OCI-LY1 (cell line): ENCODE results near the gene MAFG.

ENCODE experiments used
- H2AFZ ChIP-seq: fragments of 200-600 bp; sonication (generic), shearing (Covaris generic); 2 replicates; pipeline ENCODE4 v1.6.0; 2014; ENCODE audit warnings: antibody characterized with exemption, mild to moderate bottlenecking, low read length
- H3F3A ChIP-seq: fragments of 200-600 bp; sonication (generic), shearing (Covaris generic); 2 replicates; pipeline ENCODE4 v1.6.0; 2014; ENCODE audit warnings: mild to moderate bottlenecking, antibody characterized with exemption, low read length, moderate library complexity; ENCODE audit not compliant: insufficient read depth
- H3K27ac ChIP-seq: fragments of 200-600 bp; sonication (generic); 2 replicates; pipeline ENCODE4 v1.5.1; 2014; ENCODE audit warnings: low read length, mixed run types, mild to moderate bottlenecking, low read depth; ENCODE audit not compliant: poor library complexity, severe bottlenecking
- H3K27me3 ChIP-seq: fragments of 200-600 bp; sonication (generic); 2 replicates; pipeline ENCODE4 v1.6.0; 2014; ENCODE audit warnings: antibody characterized with exemption, mild to moderate bottlenecking, low read length, moderate library complexity; ENCODE audit not compliant: insufficient read depth
- H3K36me3 ChIP-seq: fragments of 200-600 bp; sonication (generic); 2 replicates; pipeline ENCODE4 v1.6.1; 2014; ENCODE audit warnings: mild to moderate bottlenecking, antibody characterized with exemption, low read length, moderate library complexity, mixed read lengths; ENCODE audit not compliant: insufficient read depth
- H3K4me1 ChIP-seq: fragments of 200-600 bp; sonication (generic); 2 replicates; pipeline ENCODE4 v1.5.1; 2014; ENCODE audit warnings: mild to moderate bottlenecking, low read length, moderate library complexity; ENCODE audit not compliant: insufficient read depth, severe bottlenecking
- H3K4me2 ChIP-seq: fragments of 200-600 bp; sonication (generic), shearing (Covaris generic); 2 replicates; pipeline ENCODE4 v1.6.1; 2014; ENCODE audit warnings: low read length
- H3K4me3 ChIP-seq: fragments of 200-600 bp; sonication (generic); 2 replicates; pipeline ENCODE4 v1.5.1; 2014; ENCODE audit warnings: low read length, low read depth, mild to moderate bottlenecking, mixed read lengths; ENCODE audit not compliant: poor library complexity, severe bottlenecking
- H3K79me2 ChIP-seq: fragments of 200-600 bp; shearing (Covaris generic); 2 replicates; pipeline ENCODE4 v1.6.1; 2016; ENCODE audit warnings: mixed run types, low read length, mixed read lengths; ENCODE audit not compliant: insufficient read depth
- H3K9ac ChIP-seq: fragments of 200-600 bp; sonication (generic), shearing (Covaris generic); 2 replicates; pipeline ENCODE4 v1.6.1; 2014; ENCODE audit warnings: mild to moderate bottlenecking, low read length, mixed read lengths
- H3K9me2 ChIP-seq: fragments of 200-600 bp; sonication (generic), shearing (Covaris generic); 2 replicates; pipeline ENCODE4 v1.6.1; 2014; ENCODE audit warnings: low read depth, mild to moderate bottlenecking, low read length, mixed read lengths
- H3K9me3 ChIP-seq: fragments of 200-600 bp; shearing (Covaris generic); 2 replicates; pipeline ENCODE4 v1.6.1; 2014; ENCODE audit warnings: low read length, mixed read lengths
- H4K20me1 ChIP-seq: fragments of 200-600 bp; sonication (generic), shearing (Covaris generic); 2 replicates; pipeline ENCODE4 v1.6.0; 2016; ENCODE audit warnings: mild to moderate bottlenecking, low read length; ENCODE audit not compliant: insufficient read depth
- CTCF ChIP-seq: fragments of 200-600 bp; sonication (generic), shearing (Covaris generic); IDR thresholded peaks from 2 replicates; pipeline ENCODE4 v1.5.1; 2017; ENCODE audit warnings: mild to moderate bottlenecking, antibody characterized with exemption, low read length, moderate library complexity, mixed read lengths
- EZH2 ChIP-seq: fragments of 200-600 bp; sonication (generic), shearing (Covaris generic); IDR thresholded peaks from 2 replicates; pipeline ENCODE4 v1.8.0; 2017; ENCODE audit warnings: borderline replicate concordance, mixed run types, mild to moderate bottlenecking, antibody characterized with exemption, low read length, moderate library complexity, mixed read lengths

The MAFG gene

GRCh38 chr17:81914103-81914850, 13.3 kb downstream of the MAFG start:
- Histone ChIP-seq H4K20me1 (no peaks in the 10 kb centered on the region), H2AFZ (no peak overlapping the region), H3K9ac (no peak overlapping the region), H3K9me3 (no peaks in the 10 kb centered on the region), H3K9me2 (no peaks in the 10 kb centered on the region), H3K4me2 (no peak overlapping the region), H3K79me2 (no peaks in the 10 kb centered on the region), H3K27ac (no peak overlapping the region), H3K4me1 (peaks cover 40% of the 10 kb centered on the region), H3K36me3 (peaks cover 46% of the 10 kb centered on the region), H3F3A (no peaks in the 10 kb centered on the region), H3K27me3 (no peaks in the 10 kb centered on the region), H3K4me3 (no peak overlapping the region)
- no peak for TF ChIP-seq CTCF
- no peak for TF ChIP-seq EZH2

GRCh38 chr17:81913394-81914102, 14.0 kb downstream of the MAFG start:
- Histone ChIP-seq H3K4me3 (no peak overlapping the region), H3K79me2 (no peaks in the 10 kb centered on the region), H3K36me3 (peaks cover 49% of the 10 kb centered on the region), H3K27ac (no peak overlapping the region), H3F3A (no peaks in the 10 kb centered on the region), H3K4me2 (no peak overlapping the region), H3K9ac (no peak overlapping the region), H3K4me1 (peaks cover 36% of the 10 kb centered on the region), H3K27me3 (no peaks in the 10 kb centered on the region), H4K20me1 (no peaks in the 10 kb centered on the region), H3K9me2 (no peaks in the 10 kb centered on the region), H3K9me3 (no peaks in the 10 kb centered on the region), H2AFZ (no peak overlapping the region)
- TF ChIP-seq EZH2, result no peak
- no peak for TF ChIP-seq CTCF

- peaks cover 57% of the 10 kb centered on the region for H3K36me3 ChIP-seq
- no peak overlapping the region for H3K9ac ChIP-seq
- H3K27me3 ChIP-seq, result no peaks in the 10 kb centered on the region
- no peak overlapping the region for H3K4me2 ChIP-seq
- H3K9me2 ChIP-seq, result no peaks in the 10 kb centered on the region
- TF ChIP-seq EZH2 (no peak), CTCF (no peak)
- H3K9me3 ChIP-seq, result no peaks in the 10 kb centered on the region
- peaks cover 31% of the 10 kb centered on the region for H3K4me1 ChIP-seq
- no peak overlapping the region for H2AFZ ChIP-seq
- no peaks in the 10 kb centered on the region for H3K79me2 ChIP-seq
- no peak overlapping the region for H3K27ac ChIP-seq
- no peaks in the 10 kb centered on the region for H4K20me1 ChIP-seq
- H3K4me3 ChIP-seq, result no peak overlapping the region
- H3F3A ChIP-seq, result no peaks in the 10 kb centered on the region
Observed at GRCh38 chr17:81912441-81913309, 14.9 kb downstream of the MAFG start.
